GM12891 (cell line): ENCODE measurements around the gene HGF.

ENCODE experiments used
- PAX5 ChIP-seq: IDR thresholded peaks from 2 replicates; pipeline ENCODE4 v1.6.1; 2011; ENCODE audit warnings: low read length, moderate library complexity, mild to moderate bottlenecking; ENCODE audit not compliant: insufficient read depth, severe bottlenecking
- POLR2A ChIP-seq: IDR thresholded peaks from 2 replicates; pipeline ENCODE4 v1.6.1; 2011; ENCODE audit warnings: low read depth, low read length, control low read depth
- POLR2AphosphoS5 ChIP-seq: IDR thresholded peaks from 2 replicates; pipeline ENCODE4 v1.6.1; 2011; ENCODE audit warnings: low read depth, low read length, control low read depth
- TAF1 ChIP-seq: IDR thresholded peaks from 2 replicates; pipeline ENCODE4 v1.6.1; 2011; ENCODE audit warnings: low read depth, low read length, control low read depth

GRCh38 chr7:81693894-81694293, 76.0 kb downstream of the HGF start:
- TF ChIP-seq POLR2AphosphoS5 (no peak), POLR2A (no peak), TAF1 (no peak), PAX5 (no peak)
